ENCODE results near the gene STARD5.

The STARD5 gene

DNA sequence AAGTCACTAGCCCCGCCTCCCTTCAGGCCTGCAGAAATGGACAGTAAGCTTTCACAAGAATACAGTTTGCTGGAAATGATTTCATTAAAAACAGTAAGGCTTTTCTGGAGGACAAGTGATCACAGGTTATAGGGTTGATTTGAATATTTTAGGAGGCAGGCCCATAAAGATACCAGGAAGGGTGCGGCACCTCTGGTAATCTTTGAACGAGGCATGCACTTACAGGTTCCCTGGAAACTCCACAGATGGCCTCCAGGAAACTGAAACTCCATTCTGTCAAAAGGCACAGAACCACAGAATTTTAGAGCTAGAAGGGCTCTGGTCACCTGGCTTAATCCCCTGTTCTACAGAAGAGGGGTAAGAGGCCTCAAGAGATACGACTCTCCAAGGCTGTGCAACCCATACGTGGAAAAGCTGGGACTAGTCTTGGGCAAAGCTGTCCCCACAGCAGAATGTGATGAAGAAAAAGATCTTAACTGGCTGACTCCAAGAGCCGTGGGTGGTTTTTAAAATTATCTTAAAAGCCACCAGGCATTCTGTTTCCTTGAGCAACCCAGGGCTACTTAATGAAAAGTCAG, 1.2 kb downstream of the STARD5 start:
- peak overlapping the region; percentile 85; the same call in 1 of the 2 replicates for H3K4me3 ChIP-seq (ENCODE audit: low read length)
- peaks cover 28% of the 10 kb centered on the region for H3K4me1 ChIP-seq (ENCODE audit: control insufficient read depth, low read length)
- H3K9me3 ChIP-seq (ENCODE audit: control insufficient read depth, insufficient read depth, low read length), result no peaks in the 10 kb centered on the region
- no peak for TF ChIP-seq CTCF (IDR thresholded peaks at IDR 0.05; ENCODE audit: low read depth, low read length, poor library complexity, severe bottlenecking)
- TF ChIP-seq EZH2phosphoT487 (IDR thresholded peaks at IDR 0.05; ENCODE audit: borderline replicate concordance, low read length), result no peak
- no peaks in the 10 kb centered on the region for H4K20me1 ChIP-seq (ENCODE audit: control insufficient read depth, insufficient read depth, low read depth, low read length)
- no peaks in the 10 kb centered on the region for H3K27me3 ChIP-seq (ENCODE audit: control insufficient read depth, low read length)
- no peaks in the 10 kb centered on the region for H3K79me2 ChIP-seq (ENCODE audit: control insufficient read depth, low read length)
- H3K27ac ChIP-seq (ENCODE audit: low read depth, low read length), result no peak overlapping the region
- no peaks in the 10 kb centered on the region for H3K9me2 ChIP-seq (replicated peaks; ENCODE audit: control insufficient read depth, low read length)
- H3F3A ChIP-seq (ENCODE audit: control insufficient read depth, insufficient read depth), result no peaks in the 10 kb centered on the region
- H3K4me2 ChIP-seq (ENCODE audit: low read length), result peak overlapping the region; percentile 82
- H3K36me3 ChIP-seq (ENCODE audit: control insufficient read depth, low read length), result peaks cover 17% of the 10 kb centered on the region

- no peak overlapping the region for H3K4me2 ChIP-seq (ENCODE audit: low read length)
- H3K4me1 ChIP-seq (ENCODE audit: control insufficient read depth, low read length), result peaks cover 37% of the 10 kb centered on the region
- H3K27ac ChIP-seq (ENCODE audit: low read depth, low read length), result no peak overlapping the region
- H3K9me3 ChIP-seq (ENCODE audit: control insufficient read depth, insufficient read depth, low read length), result no peaks in the 10 kb centered on the region
- no peaks in the 10 kb centered on the region for H3K9me2 ChIP-seq (replicated peaks; ENCODE audit: control insufficient read depth, low read length)
- no peak overlapping the region for H3K4me3 ChIP-seq (ENCODE audit: low read length)
- H3K36me3 ChIP-seq (ENCODE audit: control insufficient read depth, low read length), result peaks cover 21% of the 10 kb centered on the region
- H3F3A ChIP-seq (ENCODE audit: control insufficient read depth, insufficient read depth), result no peaks in the 10 kb centered on the region
- TF ChIP-seq CTCF (IDR thresholded peaks at IDR 0.05; ENCODE audit: low read depth, low read length, poor library complexity, severe bottlenecking) (no peak), EZH2phosphoT487 (IDR thresholded peaks at IDR 0.05; ENCODE audit: borderline replicate concordance, low read length) (no peak)
- H3K79me2 ChIP-seq (ENCODE audit: control insufficient read depth, low read length), result no peaks in the 10 kb centered on the region
- no peaks in the 10 kb centered on the region for H4K20me1 ChIP-seq (ENCODE audit: control insufficient read depth, insufficient read depth, low read depth, low read length)
- no peaks in the 10 kb centered on the region for H3K27me3 ChIP-seq (ENCODE audit: control insufficient read depth, low read length)
Measured at GRCh38 chr15:81321667-81322066, 2.3 kb downstream of the STARD5 start.

DNA sequence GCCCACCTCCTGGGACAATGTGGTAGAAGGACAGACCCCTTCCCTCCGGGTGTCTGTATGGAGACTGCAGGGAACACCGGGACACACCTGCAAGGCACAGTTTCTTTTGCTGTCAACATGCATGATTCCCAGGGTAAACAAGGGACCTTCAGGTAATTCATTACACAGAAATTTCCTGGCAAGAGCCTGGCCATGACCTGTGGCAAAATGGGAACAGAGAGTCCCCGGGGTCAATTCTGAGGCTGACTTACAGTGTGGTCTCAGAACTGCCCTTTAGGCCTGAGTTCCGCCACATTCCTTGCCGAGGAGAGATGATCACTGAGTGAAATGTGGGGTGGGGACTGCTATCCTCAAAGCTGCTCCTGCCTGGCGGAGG, 6.3 kb downstream of the STARD5 start:
- H3K4me3 ChIP-seq (ENCODE audit: low read length), result peak overlapping the region; percentile 31; the same call in 1 of the 2 replicates
- peak overlapping the region; percentile 48 for H3K4me2 ChIP-seq (ENCODE audit: low read length)
- no peaks in the 10 kb centered on the region for H3K9me3 ChIP-seq (ENCODE audit: control insufficient read depth, insufficient read depth, low read length)
- H3K79me2 ChIP-seq (ENCODE audit: control insufficient read depth, low read length), result no peaks in the 10 kb centered on the region
- no peaks in the 10 kb centered on the region for H3K9me2 ChIP-seq (replicated peaks; ENCODE audit: control insufficient read depth, low read length)
- no peaks in the 10 kb centered on the region for H4K20me1 ChIP-seq (ENCODE audit: control insufficient read depth, insufficient read depth, low read depth, low read length)
- peaks cover 27% of the 10 kb centered on the region for H3K36me3 ChIP-seq (ENCODE audit: control insufficient read depth, low read length)
- H3F3A ChIP-seq (ENCODE audit: control insufficient read depth, insufficient read depth), result no peaks in the 10 kb centered on the region
- no peaks in the 10 kb centered on the region for H3K27me3 ChIP-seq (ENCODE audit: control insufficient read depth, low read length)
- no peak overlapping the region for H3K27ac ChIP-seq (ENCODE audit: low read depth, low read length)
- peaks cover 35% of the 10 kb centered on the region for H3K4me1 ChIP-seq (ENCODE audit: control insufficient read depth, low read length)
- no peak for TF ChIP-seq EZH2phosphoT487 (IDR thresholded peaks at IDR 0.05; ENCODE audit: borderline replicate concordance, low read length)
- TF ChIP-seq CTCF (IDR thresholded peaks at IDR 0.05; ENCODE audit: low read depth, low read length, poor library complexity, severe bottlenecking), result no peak

Measured in DOHH2 (cell line).